Naive thymus-derived CD4-positive, alpha-beta T cell (primary cell): ENCODE results near the gene HDAC8. TPM values are rescaled to one million over a fixed set of nuclear protein-coding genes. Genes with fewer than 3 reads are reported as not detected.

ENCODE experiments used
- ATAC-seq: fragments of 150-1000 bp; cut with Tn5 transposase; 2 replicates; pipeline ENCODE4 v1.10.0; 2021; ENCODE audit warnings: mild to moderate bottlenecking, moderate library complexity
- CTCF ChIA-PET: fragments of 350-600 bp; sonication (Branson Sonifier 250); formaldehyde crosslinking; loops from one replicate; lab custom pipeline; 2021; ENCODE audit warnings: antibody characterized with exemption; lab: Charles Lee
- POLR2A ChIA-PET: fragments of 350-600 bp; sonication (Branson Sonifier 250); formaldehyde crosslinking; loops from one replicate; lab custom pipeline; 2021; ENCODE audit warnings: antibody characterized with exemption, inconsistent platforms; lab: Charles Lee
- DNase-seq, 9 donors: peaks; one replicate each; pipeline versions ENCODE4 v3.0.0 to v3.0.0-alpha.2; 2020 to 2022; ENCODE audit warnings: mixed read lengths in 1 of 9
- H3K27ac ChIP-seq: one replicate; pipeline ENCODE4 v1.7.0; 2013; ENCODE audit warnings: mild to moderate bottlenecking, low read depth, low read length, moderate library complexity
- H3K27me3 ChIP-seq, 2 donors: one replicate each; pipeline ENCODE4 v1.7.0; 2013; ENCODE audit warnings: low read length in 2 of 2, mild to moderate bottlenecking in 2 of 2, moderate library complexity in 2 of 2; ENCODE audit not compliant: control insufficient read depth in 2 of 2, insufficient read depth in 2 of 2
- H3K36me3 ChIP-seq, 3 experiments: 1 replicate in 2 of 3; 2 replicates in 1 of 3; pipeline ENCODE4 v1.7.0; 2013; ENCODE audit warnings: low read length in 3 of 3, mild to moderate bottlenecking in 3 of 3, moderate library complexity in 1 of 3; ENCODE audit not compliant: insufficient read depth in 3 of 3, control insufficient read depth in 2 of 3
- H3K4me1 ChIP-seq, 2 donors: one replicate each; pipeline ENCODE4 v1.7.0; 2013; ENCODE audit warnings: low read length in 2 of 2, mild to moderate bottlenecking in 2 of 2, moderate library complexity in 1 of 2; ENCODE audit not compliant: control insufficient read depth in 2 of 2, insufficient read depth in 2 of 2
- H3K4me3 ChIP-seq: 2 replicates; pipeline ENCODE4 v1.7.0; 2013; ENCODE audit warnings: mild to moderate bottlenecking, low read length
- H3K9me3 ChIP-seq, 3 experiments: 1 replicate in 2 of 3; 2 replicates in 1 of 3; pipeline ENCODE4 v1.7.0; 2013; ENCODE audit warnings: low read length in 3 of 3; ENCODE audit not compliant: control insufficient read depth in 2 of 3
- H3K27ac Mint-ChIP-seq, 9 donors: one replicate each; pipeline ENCODE4 v1.8.0; 2020 to 2022; ENCODE audit warnings: mixed read lengths in 9 of 9, mild to moderate bottlenecking in 8 of 9, moderate library complexity in 5 of 9, inconsistent platforms in 2 of 9
- H3K27me3 Mint-ChIP-seq, 5 donors: one replicate each; pipeline ENCODE4 v1.8.0; 2021 to 2022; ENCODE audit warnings: mixed read lengths in 5 of 5, mild to moderate bottlenecking in 1 of 5
- H3K36me3 Mint-ChIP-seq, 5 donors: one replicate each; pipeline ENCODE4 v1.8.0; 2020 to 2022; ENCODE audit warnings: mixed read lengths in 5 of 5, mild to moderate bottlenecking in 3 of 5, inconsistent platforms in 1 of 5
- H3K4me1 Mint-ChIP-seq, 7 donors: one replicate each; pipeline ENCODE4 v1.8.0; 2020 to 2022; ENCODE audit warnings: mixed read lengths in 7 of 7, mild to moderate bottlenecking in 3 of 7, inconsistent platforms in 1 of 7
- H3K4me3 Mint-ChIP-seq, 10 donors: one replicate each; pipeline ENCODE4 v1.8.0; 2020 to 2022; ENCODE audit warnings: mild to moderate bottlenecking in 10 of 10, mixed read lengths in 10 of 10, moderate library complexity in 6 of 10, inconsistent platforms in 2 of 10
- H3K9me3 Mint-ChIP-seq, 11 donors: one replicate each; pipeline ENCODE4 v1.8.0; 2020 to 2022; ENCODE audit warnings: mixed read lengths in 11 of 11, mild to moderate bottlenecking in 4 of 11, inconsistent platforms in 1 of 11, moderate library complexity in 1 of 11
- intact Hi-C, 2 donors: fragments of 100-400 bp; cut with micrococcal nuclease; formaldehyde crosslinking; loops; one replicate each; pipeline ENCODE4 v1.15.1; 2023
- polyA plus RNA-seq, 2 donors: library from polyadenylated mRNA; unstranded; fragments of 300-500 nt; fragmentation: Illumina TruSeq; gene quantifications; one replicate each; pipeline ENCODE4 v1.2.3, GENCODE V29; 2021
- total RNA-seq, 6 experiments: library from RNA in 5 of 6; stranded (reverse) in 5 of 6; gene quantifications; 1 replicate in 5 of 6; 2 replicates in 1 of 6; pipeline ENCODE4 v1.2.3 and lab custom pipeline; 2021 to 2026

The HDAC8 gene
- total and polyA plus RNA-seq, 7 experiments from 2014 or later = 11.9 to 30.6 (median 14.8) TPM

DNA sequence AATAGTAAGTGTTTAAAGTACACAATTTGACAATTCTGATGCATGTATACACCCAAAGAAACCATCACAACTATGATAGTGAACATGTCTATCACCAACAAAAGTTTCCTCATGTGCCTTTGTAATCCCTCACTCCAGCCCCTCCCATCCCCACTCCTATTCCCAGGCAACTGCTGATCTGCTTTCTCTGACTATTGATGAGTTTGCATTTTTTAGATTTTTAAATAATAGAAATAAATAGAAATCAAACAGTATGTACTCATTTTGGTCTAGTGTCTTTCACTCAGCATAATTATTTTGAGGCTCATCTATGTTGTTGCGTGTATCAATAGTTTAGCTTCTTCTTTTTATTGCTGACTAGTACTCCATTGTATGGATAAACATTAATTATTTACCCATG is 290.3 kb downstream of the HDAC8 start:
- Mint-ChIP-seq H3K4me3 (no peak overlapping the region), H3K4me1 (peaks cover 0 to 4% (median 0%) of the 10 kb centered on the region in 7 donors), H3K36me3 (no peaks in the 10 kb centered on the region), H3K27me3 (peaks cover 0 to 22% (median 0%) of the 10 kb centered on the region in 5 donors), H3K9me3 (no peaks in the 10 kb centered on the region), H3K27ac (no peak overlapping the region)
- no peaks in the 10 kb centered on the region for H3K9me3 ChIP-seq
- POLR2A ChIA-PET = no interaction called here
- DNase-seq (no peak), ATAC-seq (no peak)
- intact Hi-C loops = no loop called here
- H3K27ac ChIP-seq = no peak overlapping the region
- no peaks in the 10 kb centered on the region for H3K36me3 ChIP-seq
- H3K4me3 ChIP-seq = no peak overlapping the region
- H3K4me1 ChIP-seq = no peaks in the 10 kb centered on the region
- H3K27me3 ChIP-seq = no peaks in the 10 kb centered on the region
- CTCF ChIA-PET = no interaction called here

DNA sequence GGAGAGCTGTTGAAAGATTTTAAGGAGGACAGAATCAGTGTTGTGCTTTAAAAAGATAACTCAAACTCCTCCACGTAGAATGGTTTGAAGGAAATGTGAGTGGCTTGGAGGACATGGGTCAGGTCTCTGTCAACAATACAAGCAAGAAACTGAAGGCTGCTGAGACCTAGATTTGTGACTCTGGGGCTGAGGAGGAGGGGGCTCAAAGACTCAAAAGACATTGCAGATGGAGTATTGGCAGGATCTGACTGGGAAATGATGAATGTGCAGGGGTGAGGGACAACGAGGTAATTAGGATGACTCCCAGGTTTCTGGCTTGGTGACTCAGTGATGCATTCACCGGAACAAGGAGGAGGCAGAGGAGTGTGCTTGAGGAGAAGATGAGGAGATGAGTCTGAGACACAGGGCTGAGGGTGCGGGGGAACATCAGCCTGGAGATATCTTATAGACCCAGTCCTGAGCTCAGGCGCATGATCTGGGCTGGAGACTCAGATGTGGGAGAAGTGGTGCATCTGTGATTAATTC is 292.3 kb downstream of the HDAC8 start:
- peaks cover 0 to 22% (median 0%) of the 10 kb centered on the region in 5 donors for H3K27me3 Mint-ChIP-seq
- ChIA-PET CTCF (no interaction called here), POLR2A (no interaction called here)
- H3K4me1 ChIP-seq = peaks cover 6 to 7% of the 10 kb centered on the region in 2 donors
- no peaks in the 10 kb centered on the region for H3K27me3 ChIP-seq
- H3K27ac ChIP-seq = no peak overlapping the region
- H3K9me3 ChIP-seq = no peaks in the 10 kb centered on the region
- H3K27ac Mint-ChIP-seq = no peak overlapping the region
- peaks cover 0 to 12% (median 8%) of the 10 kb centered on the region in 7 donors for H3K4me1 Mint-ChIP-seq
- peaks cover 0 to 6% (median 3%) of the 10 kb centered on the region in 3 experiments for H3K36me3 ChIP-seq
- intact Hi-C loops = no loop called here
- DNase-seq = no peak
- H3K4me3 Mint-ChIP-seq = no peak overlapping the region
- H3K4me3 ChIP-seq = no peak overlapping the region
- peaks cover 0 to 7% (median 5%) of the 10 kb centered on the region in 5 donors for H3K36me3 Mint-ChIP-seq
- no peaks in the 10 kb centered on the region for H3K9me3 Mint-ChIP-seq
- no peak for ATAC-seq

Other genes with a start within 250 kb of the HDAC8 start
- 1 to 10 TPM in 1 of 5 experiments, under 1 TPM in 4; 0.19 to 1.9 (median 0.41) TPM for gene PHKA1, start 141.5 kb upstream of the HDAC8 start, total RNA-seq
- not detected for gene PHKA1, start 141.5 kb upstream of the HDAC8 start, polyA plus RNA-seq
- 1 to 10 TPM in 4 of 5 experiments, not detected in 1; 1.6 to 2.7 (median 2.2) TPM for gene DMRTC1B, start 204.0 kb upstream of the HDAC8 start, total RNA-seq
- gene DMRTC1B, start 204.0 kb upstream of the HDAC8 start, polyA plus RNA-seq = 1 to 10 TPM; 2.7 to 3.1 TPM
- gene FAM236B, start 209.8 kb upstream of the HDAC8 start, total RNA-seq = not detected
- not detected for gene FAM236B, start 209.8 kb upstream of the HDAC8 start, polyA plus RNA-seq
- not detected for gene FAM236D, start 235.4 kb upstream of the HDAC8 start, total RNA-seq
- not detected for gene FAM236D, start 235.4 kb upstream of the HDAC8 start, polyA plus RNA-seq